K562 (cell line): ENCODE measurements around the gene CDS1. TPM values are rescaled to one million over a fixed set of nuclear protein-coding genes. Genes with fewer than 3 reads are reported as not detected.

ENCODE experiments used
- ATAC-seq: fragments of 200-7000 bp; cut with Tn5 transposase; 3 replicates; pipeline ENCODE4 v1.9.1; 2020; ENCODE audit warnings: moderate library complexity
- BruUV-seq: library from RNA; stranded (reverse); fragments of 400-500 nt; replicated peaks from 2 replicates; lab custom pipeline; 2021; lab: Mats Ljungman, UMichigan
- CTCF ChIA-PET: fragments of 300-600 bp; formaldehyde crosslinking; extraction: SDS; loops from one replicate; lab custom pipeline; 2021; ENCODE audit warnings: low intra/inter-chr PET ratio; lab: Yijun Ruan, JAX
- POLR2A ChIA-PET: fragments of 300-600, 350-650 bp; sonication (Branson Sonifier 250); formaldehyde crosslinking; extraction: SDS; loops from one replicate; lab custom pipeline; 2021; ENCODE audit warnings: antibody characterized with exemption, inconsistent platforms; lab: Yijun Ruan, JAX
- DNase-seq, 4 experiments: peaks; one replicate each; pipeline versions ENCODE4 v3.0.0 to v3.0.0-alpha.2; 2011 to 2018; ENCODE audit warnings: low spot score in 3 of 4, mixed read lengths in 3 of 4; ENCODE audit errors: extremely low read depth in 1 of 4
- FAIRE-seq: peaks from 2 replicates; lab custom pipeline; 2011; peaks lifted over from hg19 to GRCh38; lab: Jason Lieb, UNC
- H2AFZ ChIP-seq: 2 replicates; pipeline ENCODE4 v1.6.0; 2011; ENCODE audit warnings: low read depth, low read length, control low read depth, inconsistent platforms
- H3K27ac ChIP-seq: fragments of 200-600 bp; 3 replicates; pipeline ENCODE4 v1.8.0; 2011; ENCODE audit warnings: low read depth, mild to moderate bottlenecking, control low read depth, inconsistent platforms, low read length, moderate library complexity, mixed read lengths; ENCODE audit errors: extremely low read depth
- H3K27me3 ChIP-seq, 2 experiments: fragments of 300-600 bp in 1 of 2; 2 replicates in 1 of 2; 3 replicates in 1 of 2; pipeline versions ENCODE4 v1.6.0 to v1.8.0; 2011; ENCODE audit warnings: inconsistent platforms in 2 of 2, low read length in 2 of 2, mild to moderate bottlenecking in 1 of 2, mixed read lengths in 1 of 2, moderate library complexity in 1 of 2; ENCODE audit not compliant: control insufficient read depth in 2 of 2, insufficient read depth in 2 of 2
- H3K36me3 ChIP-seq: fragments of 300-600 bp; 3 replicates; pipeline ENCODE4 v1.8.0; 2011; ENCODE audit warnings: mild to moderate bottlenecking, low read length, inconsistent platforms; ENCODE audit not compliant: control insufficient read depth, insufficient read depth
- H3K4me1 ChIP-seq, 2 experiments: fragments of 200-600 bp in 1 of 2; replicated peaks in 1 of 2; 2 replicates in 1 of 2; 3 replicates in 1 of 2; pipeline versions ENCODE4 v1.5.1 to v1.8.0; 2011; ENCODE audit warnings: inconsistent platforms in 2 of 2, low read length in 2 of 2, mild to moderate bottlenecking in 1 of 2, mixed read lengths in 1 of 2, moderate library complexity in 1 of 2; ENCODE audit not compliant: control insufficient read depth in 2 of 2, insufficient read depth in 2 of 2
- H3K4me2 ChIP-seq: 2 replicates; pipeline ENCODE4 v1.6.1; 2011; ENCODE audit warnings: low read length, control low read depth, inconsistent platforms, mixed read lengths; ENCODE audit not compliant: insufficient read depth
- H3K4me3 ChIP-seq: fragments of 200-600 bp; sonication (generic), shearing (Covaris generic); 2 replicates; pipeline ENCODE4 v1.5.1; 2016; ENCODE audit warnings: control low read depth, inconsistent platforms
- H3K79me2 ChIP-seq: fragments of 200-600 bp; 3 replicates; pipeline ENCODE4 v1.8.0; 2011; ENCODE audit warnings: low read length, inconsistent platforms; ENCODE audit not compliant: control insufficient read depth, insufficient read depth
- H3K9ac ChIP-seq, 2 experiments: 2 replicates each; pipeline versions ENCODE4 v1.6.0 to v1.6.1; 2011; ENCODE audit warnings: low read depth in 2 of 2, low read length in 2 of 2, control low read depth in 1 of 2, inconsistent platforms in 1 of 2, mild to moderate bottlenecking in 1 of 2, mixed read lengths in 1 of 2; ENCODE audit not compliant: insufficient read depth in 1 of 2
- H3K9me1 ChIP-seq: one replicate; pipeline ENCODE4 v1.6.0; 2011; ENCODE audit warnings: inconsistent platforms, mild to moderate bottlenecking, low read length, moderate library complexity; ENCODE audit not compliant: control insufficient read depth, insufficient read depth
- H3K9me3 ChIP-seq: replicated peaks from 2 replicates; pipeline ENCODE4 v1.5.1; 2011; ENCODE audit warnings: low read depth, low read length, inconsistent platforms; ENCODE audit not compliant: control insufficient read depth, insufficient read depth
- H4K20me1 ChIP-seq: replicated peaks from 2 replicates; pipeline ENCODE4 v1.6.1; 2011; ENCODE audit warnings: low read length, inconsistent platforms, mixed read lengths; ENCODE audit not compliant: control insufficient read depth, insufficient read depth
- ASH1L ChIP-seq: fragments of 450-650 bp; IDR thresholded peaks from 2 replicates; pipeline ENCODE4 v1.6.1; 2018; ENCODE audit warnings: borderline replicate concordance, mild to moderate bottlenecking, low read depth; ENCODE audit not compliant: partially characterized antibody
- CBX2 ChIP-seq: fragments of 200-600 bp; sonication (generic); IDR thresholded peaks from one replicate; pipeline ENCODE4 v1.6.1; 2012; ENCODE audit warnings: mild to moderate bottlenecking, low read length, inconsistent platforms; ENCODE audit not compliant: insufficient read depth, poor library complexity, severe bottlenecking
- CBX5 ChIP-seq: IDR thresholded peaks from 2 replicates; pipeline ENCODE4 v1.6.1; 2014; ENCODE audit warnings: low read depth, borderline replicate concordance
- HMGN3 ChIP-seq: IDR thresholded peaks from 2 replicates; pipeline ENCODE4 v1.6.1; 2011; ENCODE audit warnings: borderline replicate concordance, low read depth, mild to moderate bottlenecking, mixed read lengths, low read length; ENCODE audit not compliant: insufficient read length; ENCODE audit errors: extremely low read depth
- JUN ChIP-seq, 2 experiments: sonication (generic) in 1 of 2; formaldehyde crosslinking in 1 of 2; IDR thresholded peaks; 2 replicates each; pipeline versions ENCODE4 v1.6.1 to v1.8.0; 2012 to 2022; ENCODE audit warnings: borderline replicate concordance in 2 of 2, mild to moderate bottlenecking in 2 of 2, improper control_type of control experiment in 1 of 2, low read depth in 1 of 2, low read length in 1 of 2, missing genetic modification reagents in 1 of 2
- LEF1 ChIP-seq: fragments of 450-650 bp; IDR thresholded peaks from 2 replicates; pipeline ENCODE4 v1.6.1; 2016; ENCODE audit warnings: mild to moderate bottlenecking
- NR1H2 ChIP-seq: sonication (generic); formaldehyde crosslinking; IDR thresholded peaks from 2 replicates; pipeline ENCODE4 v1.4.0; 2020; ENCODE audit warnings: mild to moderate bottlenecking, missing genetic modification reagents
- TAF1 ChIP-seq: IDR thresholded peaks from 2 replicates; pipeline ENCODE4 v1.6.1; 2011; ENCODE audit warnings: mild to moderate bottlenecking, low read length, moderate library complexity; ENCODE audit not compliant: insufficient read depth, control insufficient read depth, severe bottlenecking; ENCODE audit errors: extremely low read depth
- ZNF263 ChIP-seq: sonication (generic); formaldehyde crosslinking; IDR thresholded peaks from 2 replicates; pipeline ENCODE4 v1.8.0; 2022; ENCODE audit warnings: mild to moderate bottlenecking, missing genetic modification reagents, borderline replicate concordance
- ZNF76 ChIP-seq: fragments of 250-450 bp; sonication (Bioruptor Pico); IDR thresholded peaks from 2 replicates; pipeline ENCODE4 v1.4.0; 2020; ENCODE audit warnings: mild to moderate bottlenecking, moderate library complexity, borderline replicate concordance
- WGBS: fragments of 100-300 bp; shearing (Covaris generic); methylation state at CpG from one replicate; pipeline ENCODE4 v1.1.6; 2016; ENCODE audit warnings: low coverage, mixed read lengths; ENCODE audit not compliant: insufficient coverage; ENCODE audit errors: missing lambda C conversion rate; 5-methylcytosine and 5-hydroxymethylcytosine counted together
- in situ Hi-C: fragments of 300-500 bp; cut with MboI; formaldehyde crosslinking; loops from 4 replicates; pipeline ENCODE4 v1.15.0; 2018; ENCODE audit warnings: inconsistent platforms, mixed read lengths
- intact Hi-C: fragments of 100-400 bp; cut with micrococcal nuclease; formaldehyde crosslinking; loops from 2 replicates; pipeline ENCODE4 v1.14.2; 2022
- polyA plus RNA-seq, 8 experiments: library from polyadenylated mRNA; depleted of rRNA in 4 of 8; stranded (reverse) in 5 of 8; unstranded in 3 of 8; fragments of >200 nt; fragmentation: Nextera tagmentation in 2 of 8; fragmentation: Illumina TruSeq in 1 of 8; extraction: Ambion mirVana in 2 of 8; extraction: Trizol in 1 of 8; gene quantifications; 2 replicates each; pipeline versions ENCODE4 v1.2.1 to v1.2.3, GENCODE V29; 2011 to 2014; ENCODE audit warnings: inconsistent platforms in 1 of 8, missing spikeins in 1 of 8
- total RNA-seq, 7 experiments: library from RNA; depleted of rRNA in 6 of 7; stranded (reverse); fragments of >200 nt in 6 of 7; fragmentation: Illumina TruSeq in 2 of 7; extraction: Trizol in 2 of 7; gene quantifications; 2 replicates each; pipeline versions ENCODE4 v1.2.1 to v1.2.3, GENCODE V29; 2011 to 2021; ENCODE audit warnings: low replicate concordance in 1 of 7

Gene CDS1
- total and polyA plus RNA-seq, 9 of the 15 experiments (the other 6 are each of a cell fraction or from before 2014, with no cell fraction given) = 0.04 to 0.42 (median 0.15) TPM

- CTCF ChIA-PET = no interaction called here
Observed at GRCh38 chr4:84563002-84563401, 19.9 kb upstream of the CDS1 start.

GRCh38 chr4:84565951-84566350 is 17.0 kb upstream of the CDS1 start:
- Histone ChIP-seq H3K36me3 (no peaks in the 10 kb centered on the region), H3K4me2 (no peak overlapping the region), H3K9me1 (no peaks in the 10 kb centered on the region), H3K9me3 (no peaks in the 10 kb centered on the region), H3K4me3 (no peak overlapping the region), H4K20me1 (no peaks in the 10 kb centered on the region), H2AFZ (no peak overlapping the region), H3K27ac (no peak overlapping the region), H3K79me2 (no peaks in the 10 kb centered on the region), H3K4me1 (no peaks in the 10 kb centered on the region), H3K9ac (no peak overlapping the region), H3K27me3 (no peaks in the 10 kb centered on the region; a peak in 2 of 5 replicates)
- BruUV-seq = no TSS peak
- TF ChIP-seq LEF1 (no peak), ZNF76 (CRISPR knock-in tag) (no peak), NR1H2 (CRISPR knock-in tag) (no peak)
- DNase-seq (no peak), FAIRE-seq (no peak), ATAC-seq (no peak)
- WGBS = 0% methylated on average over 4 of the region's 4 CpGs
- ChIA-PET POLR2A (no interaction called here), CTCF (no interaction called here)
- intact Hi-C loops = no loop called here
- in situ Hi-C loops = no loop called here

More at GRCh38 chr4:84563002-84563401, 19.9 kb upstream of the CDS1 start:
- H3K4me2 ChIP-seq = no peak overlapping the region
- in situ Hi-C loops (no loop called here), intact Hi-C loops (no loop called here)
- no peak overlapping the region for H2AFZ ChIP-seq
- H3K27me3 ChIP-seq = no peaks in the 10 kb centered on the region; a peak in 2 of 5 replicates
- POLR2A ChIA-PET = no interaction called here
- no peaks in the 10 kb centered on the region for H4K20me1 ChIP-seq
- no peak overlapping the region for H3K4me3 ChIP-seq
- no TSS peak for BruUV-seq
- WGBS = 3% methylated on average over 4 of the region's 4 CpGs
- H3K9ac ChIP-seq = no peak overlapping the region
- H3K4me1 ChIP-seq = no peaks in the 10 kb centered on the region
- H3K9me1 ChIP-seq = no peaks in the 10 kb centered on the region
- FAIRE-seq (no peak), DNase-seq (no peak), ATAC-seq (no peak)
- no peak for TF ChIP-seq ZNF263 (CRISPR knock-in tag)
- TF ChIP-seq HMGN3 = no peak
- TF ChIP-seq CBX5 = no peak
- no peak for TF ChIP-seq JUN (IDR thresholded peaks at IDR 0.05; ENCODE audit: borderline replicate concordance, low read depth, low read length)
- no peak for TF ChIP-seq JUN (CRISPR knock-in tag; IDR thresholded peaks at IDR 0.05; ENCODE audit: borderline replicate concordance)
- no peak for TF ChIP-seq TAF1
- TF ChIP-seq ASH1L = no peak
- no peak for TF ChIP-seq CBX2
- H3K27ac ChIP-seq = no peak overlapping the region
- H3K79me2 ChIP-seq = no peaks in the 10 kb centered on the region
- no peaks in the 10 kb centered on the region for H3K36me3 ChIP-seq
- no peaks in the 10 kb centered on the region for H3K9me3 ChIP-seq
